Measurements from ENCODE around the gene FHOD3.

Gene FHOD3

DNA sequence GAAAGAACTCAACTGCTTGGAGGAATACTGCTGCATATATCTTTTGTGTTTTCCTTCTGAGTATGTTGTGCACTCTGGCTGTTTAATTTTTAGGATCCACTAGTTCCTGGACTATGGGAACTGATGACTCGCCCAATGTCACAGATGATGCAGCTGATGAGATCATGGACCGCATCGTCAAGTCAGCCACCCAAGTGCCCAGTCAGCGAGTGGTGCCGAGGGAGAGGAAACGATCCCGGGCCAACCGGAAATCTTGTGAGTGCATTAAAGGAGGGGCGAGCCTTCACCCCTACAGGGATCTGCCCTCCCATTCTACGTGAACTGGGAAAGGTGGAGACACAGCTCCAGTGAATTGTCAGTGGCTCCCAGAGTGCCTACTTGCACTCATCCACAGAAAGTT is 471.7 kb downstream of the FHOD3 start:
- no peak for DNase-seq

DNA sequence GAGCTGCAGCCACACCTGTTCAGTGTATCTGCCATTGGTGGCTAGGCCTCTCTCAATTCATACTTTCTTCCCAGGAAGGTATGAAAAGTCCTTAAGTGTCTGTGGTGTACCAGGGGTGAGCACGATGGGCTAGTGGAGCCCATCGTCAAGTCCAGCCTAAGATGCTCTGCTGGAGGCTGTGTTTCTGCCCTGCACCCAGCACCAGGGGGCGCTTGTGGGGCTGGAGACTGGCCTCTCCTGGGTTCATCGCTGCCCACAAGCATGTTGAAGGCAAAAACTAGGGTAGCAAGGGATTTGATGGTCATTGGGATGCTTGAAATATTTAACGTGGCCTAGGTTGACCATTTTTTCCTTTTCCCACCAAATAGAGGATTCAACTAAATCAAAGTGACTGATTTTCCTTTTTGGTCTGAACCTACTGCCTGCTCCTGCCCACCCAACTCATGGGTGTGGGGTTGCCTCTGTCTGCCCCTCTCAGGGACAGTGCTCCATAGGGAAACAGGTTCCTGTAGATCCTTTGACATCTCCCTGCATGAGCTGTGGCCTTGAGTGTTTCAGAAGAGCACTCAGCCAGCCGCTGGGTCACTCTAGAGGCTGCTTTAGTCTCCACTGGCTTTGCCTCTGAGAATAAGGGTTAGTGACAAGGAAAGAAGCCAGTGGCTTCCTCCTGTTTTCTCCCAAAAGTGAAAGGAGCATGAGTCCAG is 472.2 kb downstream of the FHOD3 start:
- DNase-seq, result no peak

DNA sequence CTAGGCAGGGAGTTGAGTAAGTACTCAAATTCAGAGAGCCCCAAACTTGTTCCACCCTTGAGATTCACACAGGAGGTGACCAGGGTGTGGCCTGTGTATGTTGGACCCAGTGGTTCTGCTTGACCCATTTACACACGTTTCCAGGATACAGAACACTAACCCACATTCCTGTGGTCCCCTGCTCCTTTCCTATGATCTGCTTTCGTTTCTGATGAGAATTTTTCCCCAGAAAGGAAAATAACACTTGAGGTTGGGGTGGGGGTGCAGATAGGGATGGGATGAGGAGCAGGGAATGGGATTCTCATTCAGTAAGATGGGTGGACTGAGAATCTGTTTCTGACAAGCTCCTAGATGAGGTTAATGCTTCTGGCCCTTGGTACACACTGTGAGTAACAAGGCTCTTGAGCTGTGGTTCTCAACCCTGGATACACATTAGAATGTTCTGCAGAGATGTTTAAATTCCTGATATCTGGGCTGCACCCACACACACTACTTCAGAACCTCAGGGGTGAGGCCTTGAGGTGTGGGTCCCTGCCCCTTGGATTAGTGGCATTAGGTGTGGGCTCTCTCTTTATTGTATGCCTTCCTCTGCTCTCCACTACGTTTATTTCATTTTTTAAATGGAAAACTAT is 472.9 kb downstream of the FHOD3 start:
- DNase-seq, result no peak

DNA sequence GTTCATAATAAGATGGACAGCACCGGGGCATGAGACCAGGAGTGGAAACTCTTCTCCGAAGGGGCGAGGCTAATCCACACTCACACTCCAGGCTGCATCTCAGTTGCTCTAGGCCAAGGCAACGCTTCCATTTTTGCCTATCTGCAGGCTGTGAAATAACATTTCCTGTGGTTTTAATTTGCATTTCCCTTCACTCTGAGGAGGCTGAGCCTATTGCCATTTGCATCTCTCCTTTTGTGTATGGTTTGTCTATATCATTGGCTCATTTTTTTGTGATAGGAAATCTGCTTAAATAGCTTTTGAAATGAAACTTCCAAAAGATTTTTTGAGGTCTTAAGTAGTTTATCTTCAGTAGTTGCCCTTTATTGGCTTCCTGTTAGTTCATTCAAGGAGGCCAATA is 473.7 kb downstream of the FHOD3 start:
- DNase-seq, result no peak

DNA sequence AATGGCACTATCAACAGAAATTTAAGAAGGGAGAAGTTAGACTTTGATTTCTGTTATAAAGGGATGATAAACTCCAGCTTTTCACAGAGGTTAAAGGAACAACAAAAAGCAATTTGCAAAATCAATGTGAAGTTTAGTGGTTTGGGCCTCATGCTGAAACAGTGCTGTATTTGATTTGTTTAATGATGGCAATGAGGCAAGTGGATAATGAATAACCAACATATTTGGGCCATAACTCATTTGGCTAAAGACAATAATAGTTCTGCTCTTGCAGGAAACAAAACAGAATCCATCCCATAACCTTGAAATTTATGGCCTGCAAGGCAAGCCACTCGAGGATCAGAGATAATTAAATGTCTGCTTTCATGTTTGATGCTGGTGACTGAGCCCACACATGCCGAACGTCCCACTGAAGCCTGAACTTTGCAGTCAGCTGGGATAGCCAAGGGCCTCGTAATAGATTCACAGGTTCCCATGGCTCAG is 474.8 kb downstream of the FHOD3 start:
- no peak for DNase-seq

DNA sequence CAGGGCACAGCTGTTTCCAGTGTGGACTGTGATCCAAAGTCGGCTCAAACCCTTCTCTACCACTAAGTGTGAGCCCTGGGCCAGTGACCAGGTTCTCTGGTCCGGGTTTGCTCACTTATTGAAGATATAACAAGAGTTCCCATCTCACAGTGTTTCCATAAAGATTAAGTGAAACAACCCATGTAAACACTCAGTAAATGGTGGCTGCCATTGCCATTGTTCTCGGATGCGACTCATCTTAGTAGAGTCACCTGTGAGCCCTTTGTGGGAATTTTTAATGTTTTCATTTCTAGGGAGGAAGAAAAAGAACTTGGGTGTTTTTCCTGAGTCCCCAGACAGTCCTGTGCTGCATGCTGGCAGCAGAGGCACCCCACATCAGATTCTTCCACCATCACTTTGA is 477.9 kb downstream of the FHOD3 start:
- no peak for DNase-seq

DNA sequence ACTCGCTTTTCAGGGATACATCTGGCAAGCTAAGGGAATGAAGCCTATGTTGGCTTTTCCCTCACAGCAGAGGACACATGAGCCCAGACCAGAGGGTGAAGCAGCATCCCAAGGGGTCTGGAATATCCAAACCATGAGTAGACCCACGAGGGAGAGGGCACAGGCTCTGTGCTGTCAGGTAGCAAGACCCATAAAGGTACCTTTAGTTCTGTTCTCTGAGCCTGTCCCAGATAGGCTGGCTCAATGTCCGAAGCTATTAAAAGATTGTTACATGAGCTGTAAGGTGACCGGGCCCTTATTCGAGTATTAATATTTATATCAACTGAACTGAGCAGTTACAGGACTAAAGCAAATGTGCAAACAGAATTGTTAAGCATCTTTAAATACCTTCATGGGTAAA is 479.1 kb downstream of the FHOD3 start:
- DNase-seq, result no peak

DNA sequence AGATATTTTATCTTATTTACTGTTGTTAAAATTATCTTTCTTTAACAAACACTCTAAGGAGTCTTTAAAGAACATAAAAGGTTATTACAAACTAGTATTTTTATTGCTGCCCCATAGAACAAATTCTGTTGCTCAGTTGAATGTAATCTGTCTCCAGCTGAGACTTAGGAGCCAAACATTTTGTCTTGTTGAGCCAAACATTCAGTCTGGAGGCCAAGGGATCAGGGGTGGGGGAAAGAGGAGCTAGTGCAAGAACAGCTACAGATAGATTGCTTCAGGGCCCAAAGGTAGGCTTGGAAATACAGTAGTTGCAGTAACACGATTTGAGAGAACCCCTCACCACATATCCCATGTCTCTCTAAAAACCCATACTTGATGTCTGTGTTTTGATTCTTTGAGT is 480.1 kb downstream of the FHOD3 start:
- DNase-seq, result no peak

DNA sequence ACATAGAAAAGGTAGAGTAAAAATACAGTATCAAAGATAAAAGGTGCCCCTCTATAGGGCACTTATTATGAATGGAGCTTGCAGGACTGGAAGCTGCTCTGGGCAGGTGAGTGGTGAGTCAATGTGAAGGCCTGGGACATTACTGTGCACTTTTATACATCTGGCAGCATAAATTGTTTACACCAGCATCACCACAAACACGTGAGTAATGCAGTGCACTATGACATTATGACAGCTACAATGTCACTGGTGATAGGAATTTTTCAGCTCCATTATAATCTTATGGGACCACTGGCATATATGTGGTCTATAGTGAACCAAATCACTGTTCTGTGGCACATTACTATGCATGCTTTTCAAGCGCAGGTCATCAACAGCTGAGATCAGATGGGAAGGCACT is 483.2 kb downstream of the FHOD3 start:
- DNase-seq, result no peak

DNA sequence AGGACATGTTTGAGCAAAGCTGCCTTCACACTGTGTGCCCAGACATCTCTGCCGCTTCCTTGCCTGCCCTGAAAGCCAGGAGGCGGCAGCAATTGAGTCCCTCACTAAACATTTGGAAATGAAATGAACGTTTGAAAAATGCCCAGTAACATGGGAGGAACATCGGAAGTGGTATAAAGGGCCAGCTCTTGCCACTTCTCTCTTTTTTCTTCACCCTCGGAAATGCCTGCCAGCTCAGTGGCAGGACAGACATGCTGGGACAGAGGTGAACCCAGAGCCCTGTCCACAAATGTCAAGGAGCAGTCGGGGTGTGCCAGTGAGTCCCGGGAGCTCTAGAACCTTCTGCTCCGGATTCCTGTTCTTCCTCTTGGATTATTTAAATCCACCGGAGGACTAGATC is 485.2 kb downstream of the FHOD3 start:
- no peak for DNase-seq

DNA sequence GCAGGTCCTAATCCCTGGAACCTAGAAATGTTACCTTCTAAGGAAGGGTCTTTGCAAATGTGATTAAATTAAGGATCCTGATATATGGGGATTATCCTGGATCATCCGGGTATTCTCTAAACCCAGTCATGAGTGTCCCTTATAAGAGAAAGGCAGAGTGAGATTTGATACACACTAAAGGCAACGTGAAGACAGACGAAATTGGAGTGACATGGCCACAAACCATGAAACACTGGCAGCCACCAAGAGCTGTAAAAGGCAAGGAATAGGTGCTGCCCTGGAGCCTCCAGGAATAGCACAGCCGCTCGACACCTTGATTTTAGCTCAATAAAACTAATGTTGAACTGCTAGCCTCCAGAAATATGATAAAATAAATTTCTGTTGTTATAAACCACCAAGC is 486.3 kb downstream of the FHOD3 start:
- DNase-seq, result no peak

DNA sequence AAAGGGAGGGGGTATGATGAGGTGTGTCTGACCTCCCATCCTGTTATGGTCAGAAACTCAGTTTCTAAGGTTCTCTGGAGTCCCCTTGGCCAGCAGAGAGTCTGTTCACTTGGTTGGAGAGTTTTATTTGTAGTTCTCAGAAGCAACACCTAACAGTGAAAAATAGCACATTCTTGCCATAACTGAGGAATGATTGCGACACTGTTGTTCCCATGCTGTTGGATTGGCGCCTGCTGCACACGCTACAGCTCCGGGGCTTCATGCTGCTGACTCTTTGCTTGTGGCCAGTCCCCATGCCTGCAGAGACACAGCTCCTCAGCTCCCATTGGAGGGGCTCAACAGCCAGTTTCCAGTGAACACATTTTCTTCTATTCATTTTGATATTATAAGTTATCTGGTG is 489.2 kb downstream of the FHOD3 start:
- DNase-seq, result no peak

DNA sequence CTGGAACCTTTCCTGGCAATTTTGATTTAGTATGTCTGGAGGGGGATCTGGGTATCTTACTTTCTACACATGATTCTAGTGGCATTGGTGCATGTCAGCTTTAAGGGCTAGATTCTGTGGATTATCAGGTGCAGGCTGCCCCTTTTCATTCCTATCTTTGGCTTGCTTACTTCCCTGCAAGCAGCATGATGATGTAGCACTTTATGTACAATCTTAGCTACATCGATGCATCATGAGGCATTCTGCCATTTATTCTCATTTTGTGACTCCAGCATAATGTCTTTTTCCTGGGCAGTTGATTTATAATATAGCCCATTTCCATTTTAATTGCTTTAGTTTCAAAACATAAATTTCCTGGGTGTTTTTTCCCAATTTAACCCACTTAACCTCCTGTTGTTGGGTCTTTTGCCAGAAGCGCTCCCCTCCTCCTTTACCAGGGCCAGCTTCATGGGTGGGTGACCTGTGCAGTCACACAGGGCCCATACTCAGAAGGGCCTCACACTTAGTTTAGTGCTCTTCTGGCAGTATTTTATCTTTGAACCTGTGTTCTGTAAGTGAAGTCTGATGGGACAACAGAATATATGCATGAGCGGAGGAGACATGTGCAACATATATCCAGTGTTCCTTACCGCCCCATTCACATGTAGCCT is 495.2 kb downstream of the FHOD3 start:
- no peak for DNase-seq

DNA sequence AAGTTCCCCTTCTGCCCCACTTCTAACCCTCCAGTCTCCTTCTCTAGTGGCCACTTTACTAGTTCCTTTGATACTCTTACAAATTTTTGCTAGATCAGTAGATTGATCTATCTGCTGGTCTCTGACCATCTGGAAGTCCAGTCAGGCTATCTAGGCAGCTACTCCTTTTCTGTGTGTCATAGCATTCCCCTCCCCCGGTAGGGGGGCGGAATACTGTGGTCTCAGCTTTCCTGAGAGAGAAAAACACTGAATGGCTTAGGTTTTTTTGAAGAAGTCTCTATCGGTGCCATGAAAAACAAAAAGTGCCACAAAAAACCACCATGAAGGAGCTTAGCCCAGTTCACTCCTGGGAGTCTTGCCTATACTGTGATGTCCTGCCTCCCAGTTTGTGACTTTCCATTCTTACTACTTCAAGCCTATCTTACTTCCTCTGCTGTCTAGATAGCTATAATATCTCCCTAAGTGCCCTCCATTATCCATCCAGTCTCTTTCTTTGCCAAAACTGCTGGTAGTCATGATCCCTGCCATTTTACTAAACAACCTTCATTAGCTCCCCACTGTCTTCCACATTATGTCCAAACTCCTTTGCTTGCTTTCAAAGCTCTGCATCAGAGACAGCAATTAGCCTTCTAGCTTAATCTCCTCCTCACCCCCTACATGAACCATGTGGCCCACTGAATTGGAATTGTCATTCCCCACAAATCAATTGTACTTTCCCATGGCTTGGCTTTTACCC is 501.4 kb downstream of the FHOD3 start:
- no peak for DNase-seq

DNA sequence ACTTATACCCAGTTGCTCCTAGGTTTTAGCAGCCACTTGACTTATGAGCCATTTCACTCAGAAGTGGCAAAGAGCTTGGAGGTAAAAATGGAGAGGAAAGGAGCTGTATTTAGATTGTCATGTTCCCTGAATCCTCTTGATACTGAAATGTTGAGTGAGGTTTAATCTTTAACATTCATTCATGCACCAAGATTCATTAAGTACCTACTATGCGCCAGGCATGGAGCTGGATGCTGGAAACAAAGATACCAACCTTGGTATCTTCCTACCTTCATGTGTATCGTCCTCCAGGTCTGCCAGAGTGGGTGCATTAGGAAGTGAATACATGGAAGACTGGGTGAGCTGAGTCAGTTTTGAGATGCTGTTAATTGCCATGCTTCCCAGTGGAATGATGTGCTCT is 507.6 kb downstream of the FHOD3 start:
- no peak for DNase-seq

DNA sequence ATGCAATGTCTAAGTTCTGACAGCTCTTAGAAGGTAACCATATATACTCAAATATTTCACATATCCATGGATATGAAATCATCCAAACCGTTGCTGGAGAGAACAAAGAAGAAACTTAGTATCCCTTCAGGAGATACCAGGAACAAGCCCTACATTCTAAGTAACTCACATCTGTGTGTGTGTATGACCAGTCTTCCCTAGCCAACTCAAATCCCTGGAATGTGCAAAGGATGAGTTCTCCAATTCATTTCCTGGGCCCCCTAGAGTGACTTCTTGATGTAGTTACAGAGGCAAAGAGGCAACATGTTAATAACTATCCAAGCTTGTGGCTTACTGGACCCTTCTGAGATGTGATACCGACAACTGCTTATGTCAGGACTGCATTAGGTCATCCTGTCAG is 511.2 kb downstream of the FHOD3 start:
- no peak for DNase-seq

DNA sequence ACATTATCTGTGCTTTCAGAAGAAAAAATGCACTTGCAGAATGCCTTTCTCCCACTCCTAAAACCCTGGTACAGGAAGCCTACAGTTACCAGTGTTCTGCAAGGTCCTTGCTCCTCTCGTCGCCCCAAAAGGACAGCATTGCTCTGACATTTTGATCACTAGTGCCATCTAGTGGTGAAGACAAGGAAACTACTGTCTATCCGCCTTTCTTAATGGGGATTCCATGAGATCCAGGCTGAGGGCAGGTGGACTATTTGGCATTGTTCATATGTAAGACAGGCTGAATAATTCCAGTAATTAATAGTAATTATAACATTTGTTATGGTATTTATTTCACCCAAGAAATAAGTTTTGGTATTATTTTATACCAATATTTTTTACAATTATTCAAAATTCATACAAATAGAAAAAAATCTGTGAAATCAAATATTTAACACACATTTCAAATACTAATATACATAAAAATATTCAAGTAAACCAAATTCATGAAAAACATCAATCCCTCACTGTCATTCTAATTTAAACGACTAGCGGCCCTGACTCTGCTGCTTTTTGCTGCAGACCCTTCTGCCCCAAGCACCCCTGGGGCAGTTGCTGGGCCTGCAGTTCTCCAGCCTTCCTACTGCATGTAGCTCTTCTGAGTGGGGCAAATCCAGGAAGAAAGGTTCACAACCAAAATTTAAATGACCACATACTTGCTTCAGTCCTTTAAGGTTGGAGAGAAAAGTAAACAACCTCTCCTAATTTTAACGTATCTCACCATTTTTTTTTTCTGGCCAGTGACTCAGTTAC is 512.3 kb downstream of the FHOD3 start:
- DNase-seq, result peak; percentile 73

DNA sequence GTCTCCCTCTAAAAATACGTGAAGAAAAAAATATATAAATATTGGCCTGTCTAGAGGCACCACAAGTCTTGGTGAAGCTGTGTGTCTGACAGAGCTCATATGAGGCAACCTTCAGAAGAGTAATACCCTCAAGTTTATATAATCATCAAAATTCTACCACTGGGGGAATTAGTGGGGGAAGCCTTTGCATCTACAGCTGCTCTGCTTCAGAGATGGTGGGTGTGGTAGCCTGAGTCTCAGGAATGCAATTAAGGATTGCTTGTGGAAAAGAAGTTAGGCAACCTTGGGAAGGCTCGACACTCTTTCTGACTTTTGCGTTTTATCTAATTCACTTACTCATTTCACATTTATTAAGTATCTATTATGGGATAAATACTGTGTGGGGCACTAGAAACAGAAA is 513.9 kb downstream of the FHOD3 start:
- DNase-seq, result no peak

DNA sequence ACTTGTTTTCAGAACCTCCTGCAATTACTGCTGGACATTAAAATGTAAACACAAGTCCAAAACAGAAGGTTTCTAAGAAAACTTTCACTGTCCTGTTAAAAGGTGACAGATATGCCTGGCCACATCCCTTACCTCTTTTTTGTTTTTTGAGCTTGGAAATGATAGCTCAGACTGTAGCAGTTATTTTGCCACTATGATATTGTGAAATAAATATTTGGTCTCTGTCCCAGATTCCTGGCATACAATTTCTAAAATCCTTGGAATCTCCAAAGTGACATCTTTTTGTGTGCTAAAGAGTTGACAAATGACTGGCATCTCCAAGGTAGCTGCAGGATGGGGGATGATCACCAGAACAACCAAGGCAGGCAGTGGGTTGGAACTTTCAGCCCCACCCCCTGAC is 514.4 kb downstream of the FHOD3 start:
- no peak for DNase-seq

DNA sequence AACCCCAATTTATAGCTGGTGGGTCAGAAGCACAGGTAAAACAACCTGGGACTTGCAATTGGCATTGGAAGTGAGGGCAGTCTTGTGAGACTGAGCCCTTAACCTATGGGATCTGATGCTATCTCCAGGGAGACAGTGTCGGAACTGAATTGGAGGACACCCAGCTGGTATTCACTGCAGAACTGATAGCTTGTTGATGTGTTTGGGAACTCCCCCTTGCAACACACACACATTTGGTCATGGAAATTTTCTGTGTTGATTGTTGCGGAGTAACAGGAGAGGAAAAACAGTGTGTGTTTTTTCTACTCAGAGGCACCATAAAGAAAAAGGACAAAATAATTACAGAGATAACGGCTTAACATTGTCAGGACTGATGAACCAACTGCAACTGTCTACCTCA is 515.2 kb downstream of the FHOD3 start:
- DNase-seq, result no peak

DNA sequence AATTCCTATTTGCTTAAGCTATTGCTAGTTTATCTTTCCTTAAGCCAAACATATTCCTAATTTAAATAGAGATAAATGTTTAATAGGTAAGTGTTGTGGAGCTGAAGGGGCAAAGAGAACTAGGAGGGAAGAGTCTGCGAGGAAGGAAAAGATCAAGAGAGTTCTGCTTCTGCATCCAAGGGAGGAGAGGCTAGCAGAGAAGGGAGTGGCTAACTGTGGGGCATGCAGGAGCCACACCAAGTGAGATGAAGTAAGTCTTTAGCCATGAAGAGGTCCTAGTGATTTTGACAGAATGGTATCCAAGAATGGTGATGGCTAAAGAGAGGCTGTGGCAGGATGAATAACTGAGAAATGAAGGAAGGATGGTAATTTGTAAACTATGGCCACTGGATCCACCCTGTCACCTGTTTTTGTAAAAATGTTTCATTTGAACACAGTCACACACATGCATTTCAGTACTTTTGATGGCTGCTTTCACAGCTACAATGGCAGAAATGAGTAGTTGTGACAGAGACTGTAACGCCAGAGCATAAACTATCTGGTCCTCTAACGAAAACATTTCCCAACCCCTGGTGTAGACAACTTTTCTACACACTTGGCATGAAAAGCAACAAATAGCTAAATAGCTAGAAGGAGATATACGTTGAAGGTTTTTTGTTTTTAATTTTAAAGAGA is 515.7 kb downstream of the FHOD3 start:
- DNase-seq, result no peak

DNA sequence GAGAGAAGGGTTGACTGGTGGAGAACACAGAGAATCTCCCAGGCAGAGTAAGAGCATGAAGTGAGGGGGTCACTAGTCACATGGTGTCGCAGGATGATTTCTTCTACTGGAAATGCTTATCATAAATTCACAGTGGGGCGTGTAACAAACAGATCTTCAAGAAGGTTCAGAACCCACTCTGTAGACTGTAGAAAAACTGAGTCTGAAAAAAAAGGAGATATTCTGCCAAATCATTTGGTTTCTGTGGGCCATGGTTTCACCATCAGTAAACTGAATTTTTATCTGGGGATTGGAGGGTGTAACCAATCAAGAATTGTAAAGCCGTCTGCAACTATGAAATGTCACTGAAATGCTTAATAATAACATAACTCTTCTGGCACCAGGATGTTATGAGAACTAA is 516.3 kb downstream of the FHOD3 start:
- no peak for DNase-seq

All from CD4-positive, alpha-beta T cell treated with Interleukin-10 for 1 hour (primary cell).